DOHH2 (cell line): ENCODE data around the gene MTCH2.

Experiments used
- EZH2phosphoT487 ChIP-seq: fragments of 200-600 bp; sonication (generic); IDR thresholded peaks from 2 replicates; pipeline ENCODE4 v1.6.1; 2017; ENCODE audit warnings: borderline replicate concordance, mild to moderate bottlenecking, antibody characterized with exemption, low read length, moderate library complexity, mixed read lengths
- TF ChIP-seq, protein P1 (sequence below): fragments of 200-600 bp; sonication (generic); IDR thresholded peaks from one replicate; pipeline ENCODE4 v1.5.1; 2014; ENCODE audit warnings: antibody characterized with exemption, mild to moderate bottlenecking, low read depth, low read length; ENCODE audit not compliant: poor library complexity, severe bottlenecking

- TF ChIP-seq, protein P1, sequence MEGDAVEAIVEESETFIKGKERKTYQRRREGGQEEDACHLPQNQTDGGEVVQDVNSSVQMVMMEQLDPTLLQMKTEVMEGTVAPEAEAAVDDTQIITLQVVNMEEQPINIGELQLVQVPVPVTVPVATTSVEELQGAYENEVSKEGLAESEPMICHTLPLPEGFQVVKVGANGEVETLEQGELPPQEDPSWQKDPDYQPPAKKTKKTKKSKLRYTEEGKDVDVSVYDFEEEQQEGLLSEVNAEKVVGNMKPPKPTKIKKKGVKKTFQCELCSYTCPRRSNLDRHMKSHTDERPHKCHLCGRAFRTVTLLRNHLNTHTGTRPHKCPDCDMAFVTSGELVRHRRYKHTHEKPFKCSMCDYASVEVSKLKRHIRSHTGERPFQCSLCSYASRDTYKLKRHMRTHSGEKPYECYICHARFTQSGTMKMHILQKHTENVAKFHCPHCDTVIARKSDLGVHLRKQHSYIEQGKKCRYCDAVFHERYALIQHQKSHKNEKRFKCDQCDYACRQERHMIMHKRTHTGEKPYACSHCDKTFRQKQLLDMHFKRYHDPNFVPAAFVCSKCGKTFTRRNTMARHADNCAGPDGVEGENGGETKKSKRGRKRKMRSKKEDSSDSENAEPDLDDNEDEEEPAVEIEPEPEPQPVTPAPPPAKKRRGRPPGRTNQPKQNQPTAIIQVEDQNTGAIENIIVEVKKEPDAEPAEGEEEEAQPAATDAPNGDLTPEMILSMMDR: no peak
- TF ChIP-seq EZH2phosphoT487: no peak
Measured at GRCh38 chr11:47646019-47646418, 3.7 kb upstream of the MTCH2 start.
